ENCODE measurements around the gene PAX6. TPM values are rescaled to one million over a fixed set of nuclear protein-coding genes. Genes with fewer than 3 reads are reported as not detected.

Gene PAX6
- total and polyA plus RNA-seq, 2 donors from 2014 or later: not detected

GRCh38 chr11:31802609-31802989, 8.5 kb downstream of the PAX6 start:
- Histone ChIP-seq H3K27me3 (ENCODE audit: control insufficient read depth, insufficient read depth, low read length) (peaks cover 82% of the 10 kb centered on the region), H3K4me3 (ENCODE audit: low read length in 3 of 3) (no peak overlapping the region), H3K4me1 (ENCODE audit: control insufficient read depth in 2 of 3, insufficient read depth in 2 of 3, low read depth in 1 of 3, low read length in 3 of 3) (peaks cover 0 to 9% (median 6%) of the 10 kb centered on the region in 3 donors), H3K27ac (ENCODE audit: low read depth in 2 of 2, low read length in 2 of 2) (no peak overlapping the region), H3K9me3 (ENCODE audit: control insufficient read depth in 2 of 3, insufficient read depth in 1 of 3, low read length in 3 of 3) (peaks cover 0 to 3% (median 0%) of the 10 kb centered on the region in 3 donors), H3K36me3 (ENCODE audit: control insufficient read depth in 2 of 3, insufficient read depth in 3 of 3, low read length in 3 of 3) (no peaks in the 10 kb centered on the region), H3K9ac (ENCODE audit: low read length in 3 of 3) (no peak overlapping the region)
- peak in 3 of 5 donors; percentile 0 to 9 (median 4) for DNase-seq
- TF ChIP-seq, protein P1, sequence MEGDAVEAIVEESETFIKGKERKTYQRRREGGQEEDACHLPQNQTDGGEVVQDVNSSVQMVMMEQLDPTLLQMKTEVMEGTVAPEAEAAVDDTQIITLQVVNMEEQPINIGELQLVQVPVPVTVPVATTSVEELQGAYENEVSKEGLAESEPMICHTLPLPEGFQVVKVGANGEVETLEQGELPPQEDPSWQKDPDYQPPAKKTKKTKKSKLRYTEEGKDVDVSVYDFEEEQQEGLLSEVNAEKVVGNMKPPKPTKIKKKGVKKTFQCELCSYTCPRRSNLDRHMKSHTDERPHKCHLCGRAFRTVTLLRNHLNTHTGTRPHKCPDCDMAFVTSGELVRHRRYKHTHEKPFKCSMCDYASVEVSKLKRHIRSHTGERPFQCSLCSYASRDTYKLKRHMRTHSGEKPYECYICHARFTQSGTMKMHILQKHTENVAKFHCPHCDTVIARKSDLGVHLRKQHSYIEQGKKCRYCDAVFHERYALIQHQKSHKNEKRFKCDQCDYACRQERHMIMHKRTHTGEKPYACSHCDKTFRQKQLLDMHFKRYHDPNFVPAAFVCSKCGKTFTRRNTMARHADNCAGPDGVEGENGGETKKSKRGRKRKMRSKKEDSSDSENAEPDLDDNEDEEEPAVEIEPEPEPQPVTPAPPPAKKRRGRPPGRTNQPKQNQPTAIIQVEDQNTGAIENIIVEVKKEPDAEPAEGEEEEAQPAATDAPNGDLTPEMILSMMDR (IDR thresholded peaks at IDR 0.05; ENCODE audit: borderline replicate concordance, extremely low read depth, insufficient read depth): no peak
- intact Hi-C loops (cut with DNase I): no loop called here
- FAIRE-seq: no peak

DNA sequence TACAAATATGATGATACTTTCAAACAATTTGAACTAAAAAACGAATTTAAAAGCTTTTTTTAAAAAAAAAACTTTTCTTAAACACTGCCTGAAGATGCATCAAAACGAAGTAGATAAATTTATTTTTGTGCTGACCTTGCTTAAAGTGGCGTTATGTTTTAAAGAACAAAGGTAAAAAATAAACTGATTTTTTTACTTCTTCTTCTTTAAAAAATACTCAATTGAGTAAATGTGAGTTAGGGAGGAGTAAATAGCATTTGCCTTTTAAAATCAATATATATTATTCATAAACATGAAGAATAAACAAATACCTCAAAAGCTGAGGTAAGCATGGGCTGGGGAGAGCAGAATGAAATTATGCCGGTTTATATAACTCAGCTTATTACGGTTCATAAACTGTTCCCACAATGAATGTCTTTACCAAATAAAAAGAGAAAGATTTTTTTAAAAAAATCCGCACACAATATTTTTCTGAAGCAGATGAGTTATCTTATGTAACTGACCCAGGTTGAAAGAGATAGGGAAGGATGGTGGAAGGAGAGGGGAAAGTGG, 9.0 kb downstream of the PAX6 start:
- H3K27ac ChIP-seq (ENCODE audit: low read depth in 2 of 2, low read length in 2 of 2): no peak overlapping the region
- TF ChIP-seq, protein P1 (IDR thresholded peaks at IDR 0.05; ENCODE audit: borderline replicate concordance, extremely low read depth, insufficient read depth): no peak
- H3K27me3 ChIP-seq (ENCODE audit: control insufficient read depth, insufficient read depth, low read length): peaks cover 82% of the 10 kb centered on the region
- no peak for FAIRE-seq
- DNase-seq: peak in 1 of 5 donors; percentile 22
- H3K4me3 ChIP-seq (ENCODE audit: low read length in 3 of 3): no peak overlapping the region
- no peak overlapping the region for H3K9ac ChIP-seq (ENCODE audit: low read length in 3 of 3)
- H3K9me3 ChIP-seq (ENCODE audit: control insufficient read depth in 2 of 3, insufficient read depth in 1 of 3, low read length in 3 of 3): peaks cover 0 to 3% (median 0%) of the 10 kb centered on the region in 3 donors
- intact Hi-C loops (cut with DNase I): no loop called here
- H3K4me1 ChIP-seq (ENCODE audit: control insufficient read depth in 2 of 3, insufficient read depth in 2 of 3, low read depth in 1 of 3, low read length in 3 of 3): peaks cover 0 to 9% (median 6%) of the 10 kb centered on the region in 3 donors
- H3K36me3 ChIP-seq (ENCODE audit: control insufficient read depth in 2 of 3, insufficient read depth in 3 of 3, low read length in 3 of 3): no peaks in the 10 kb centered on the region

DNA sequence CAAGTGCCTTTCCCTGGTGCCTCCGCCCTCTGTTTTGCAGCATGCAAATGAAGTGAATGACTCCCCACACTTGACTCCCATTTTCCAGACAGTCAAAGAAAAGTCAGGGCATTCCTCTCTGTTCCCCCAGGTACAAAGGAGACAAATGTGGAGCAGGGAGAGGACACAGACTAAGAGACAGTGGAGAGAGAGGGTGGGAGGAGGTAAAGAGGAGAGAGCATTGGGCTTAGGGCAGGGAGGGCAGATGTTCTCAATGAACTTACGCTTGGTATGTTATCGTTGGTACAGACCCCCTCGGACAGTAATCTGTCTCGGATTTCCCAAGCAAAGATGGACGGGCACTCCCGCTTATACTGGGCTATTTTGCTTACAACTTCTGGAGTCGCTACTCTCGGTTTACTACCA, 9.8 kb downstream of the PAX6 start:
- Histone ChIP-seq H3K27me3 (ENCODE audit: control insufficient read depth, insufficient read depth, low read length) (peaks cover 81% of the 10 kb centered on the region), H3K4me1 (ENCODE audit: control insufficient read depth in 2 of 3, insufficient read depth in 2 of 3, low read depth in 1 of 3, low read length in 3 of 3) (peaks cover 0 to 9% (median 6%) of the 10 kb centered on the region in 3 donors), H3K9me3 (ENCODE audit: control insufficient read depth in 2 of 3, insufficient read depth in 1 of 3, low read length in 3 of 3) (peaks cover 0 to 3% (median 0%) of the 10 kb centered on the region in 3 donors), H3K27ac (ENCODE audit: low read depth in 2 of 2, low read length in 2 of 2) (no peak overlapping the region), H3K36me3 (ENCODE audit: control insufficient read depth in 2 of 3, insufficient read depth in 3 of 3, low read length in 3 of 3) (no peaks in the 10 kb centered on the region), H3K4me3 (ENCODE audit: low read length in 3 of 3) (no peak overlapping the region), H3K9ac (ENCODE audit: low read length in 3 of 3) (no peak overlapping the region)
- DNase-seq (peak in 2 of 5 donors; percentile 11 to 25), FAIRE-seq (no peak)
- TF ChIP-seq, protein P1 (IDR thresholded peaks at IDR 0.05; ENCODE audit: borderline replicate concordance, extremely low read depth, insufficient read depth): no peak
- intact Hi-C loops (cut with DNase I): no loop called here
